CD4-positive, alpha-beta memory T cell (primary cell): ENCODE data around the gene PCBP3. TPM values are rescaled to one million over a fixed set of nuclear protein-coding genes. Genes with fewer than 3 reads are reported as not detected.
"Not testable (repeated sequence)": the region's sequence is repeated elsewhere in the genome, so short reads cannot be mapped to it uniquely, and the experiment has no call there.

ENCODE experiments used
- CTCF ChIA-PET: fragments of 350-600 bp; sonication (Branson Sonifier 250); formaldehyde crosslinking; loops from one replicate; lab custom pipeline; 2021; ENCODE audit warnings: inconsistent platforms; ENCODE audit not compliant: partially characterized antibody; lab: Charles Lee
- POLR2A ChIA-PET: fragments of 350-600 bp; sonication (Branson Sonifier 250); formaldehyde crosslinking; loops from one replicate; lab custom pipeline; 2021; ENCODE audit not compliant: partially characterized antibody; lab: Charles Lee
- DNase-seq, 5 donors: peaks; one replicate each; pipeline versions ENCODE4 v3.0.0 to v3.0.0-alpha.2; 2020 to 2022; ENCODE audit warnings: mixed read lengths in 1 of 5
- H3K27ac ChIP-seq: one replicate; pipeline ENCODE4 v1.7.0; 2013; ENCODE audit warnings: low read depth, low read length
- H3K27me3 ChIP-seq: 2 replicates; pipeline ENCODE4 v1.7.0; 2013; ENCODE audit warnings: mild to moderate bottlenecking, low read length, moderate library complexity; ENCODE audit not compliant: insufficient read depth
- H3K36me3 ChIP-seq: 2 replicates; pipeline ENCODE4 v1.7.0; 2013; ENCODE audit warnings: mild to moderate bottlenecking, low read length, moderate library complexity; ENCODE audit not compliant: insufficient read depth
- H3K4me1 ChIP-seq: 2 replicates; pipeline ENCODE4 v1.7.0; 2013; ENCODE audit warnings: mild to moderate bottlenecking, low read length, moderate library complexity; ENCODE audit not compliant: insufficient read depth
- H3K4me3 ChIP-seq, 2 donors: one replicate each; pipeline ENCODE4 v1.7.0; 2013; ENCODE audit warnings: low read length in 2 of 2, mild to moderate bottlenecking in 1 of 2
- H3K9me3 ChIP-seq, 2 donors: one replicate each; pipeline ENCODE4 v1.7.0; 2013; ENCODE audit warnings: low read length in 2 of 2, control low read depth in 1 of 2; ENCODE audit not compliant: control insufficient read depth in 1 of 2
- H3K27ac Mint-ChIP-seq, 7 donors: one replicate each; pipeline ENCODE4 v1.8.0; 2020 to 2021; ENCODE audit warnings: mixed read lengths in 7 of 7, mild to moderate bottlenecking in 6 of 7, inconsistent platforms in 3 of 7, moderate library complexity in 3 of 7
- H3K27me3 Mint-ChIP-seq, 2 donors: one replicate each; pipeline ENCODE4 v1.8.0; 2020 to 2021; ENCODE audit warnings: mixed read lengths in 2 of 2
- H3K36me3 Mint-ChIP-seq, 2 donors: one replicate each; pipeline ENCODE4 v1.8.0; 2020 to 2021; ENCODE audit warnings: mixed read lengths in 2 of 2, inconsistent platforms in 1 of 2, mild to moderate bottlenecking in 1 of 2
- H3K4me1 Mint-ChIP-seq, 4 donors: one replicate each; pipeline ENCODE4 v1.8.0; 2020 to 2021; ENCODE audit warnings: mixed read lengths in 4 of 4, mild to moderate bottlenecking in 1 of 4
- H3K4me3 Mint-ChIP-seq, 8 donors: one replicate each; pipeline ENCODE4 v1.8.0; 2020 to 2021; ENCODE audit warnings: mixed read lengths in 8 of 8, mild to moderate bottlenecking in 7 of 8, moderate library complexity in 6 of 8, inconsistent platforms in 3 of 8
- H3K9me3 Mint-ChIP-seq, 8 donors: one replicate each; pipeline ENCODE4 v1.8.0; 2020 to 2021; ENCODE audit warnings: mixed read lengths in 8 of 8, mild to moderate bottlenecking in 5 of 8, inconsistent platforms in 3 of 8, moderate library complexity in 1 of 8
- intact Hi-C: fragments of 100-400 bp; cut with micrococcal nuclease; formaldehyde crosslinking; loops from one replicate; pipeline ENCODE4 v1.15.1; 2023
- polyA plus RNA-seq, 2 donors: library from polyadenylated mRNA; unstranded; fragments of 300-500 nt; fragmentation: Illumina TruSeq; gene quantifications; one replicate each; pipeline ENCODE4 v1.2.3, GENCODE V29; 2021
- total RNA-seq, 2 experiments: library from RNA; stranded (reverse); gene quantifications; one replicate each; pipeline ENCODE4 v1.2.3, GENCODE V29; 2021

The PCBP3 gene
- total and polyA plus RNA-seq, 4 experiments from 2014 or later: 0.36 to 1.6 (median 1.0) TPM

- Mint-ChIP-seq H3K4me1 (peaks cover 0 to 7% (median 4%) of the 10 kb centered on the region in 4 donors), H3K9me3 (no peaks in the 10 kb centered on the region), H3K27me3 (peaks cover 3 to 7% of the 10 kb centered on the region in 2 donors), H3K27ac (no peak overlapping the region), H3K4me3 (no peak overlapping the region), H3K36me3 (peaks cover 0 to 5% of the 10 kb centered on the region in 2 donors)
- no peaks in the 10 kb centered on the region for H3K9me3 ChIP-seq
- DNase-seq: no peak
- H3K27me3 ChIP-seq: no peaks in the 10 kb centered on the region
- H3K36me3 ChIP-seq: no peaks in the 10 kb centered on the region
- intact Hi-C loops: no loop called here
- POLR2A ChIA-PET: no interaction called here
- H3K4me1 ChIP-seq: no peaks in the 10 kb centered on the region
- H3K27ac ChIP-seq: no peak overlapping the region
- H3K4me3 ChIP-seq: no peak overlapping the region
- CTCF ChIA-PET: interaction anchor here (0.9 kb wide), 1 partner anchor 30 kb away, joined by 4 read pairs; no protein-coding TSS in a partner anchor
Measured at GRCh38 chr21:45850181-45850580, 206.7 kb downstream of the PCBP3 start.

DNA sequence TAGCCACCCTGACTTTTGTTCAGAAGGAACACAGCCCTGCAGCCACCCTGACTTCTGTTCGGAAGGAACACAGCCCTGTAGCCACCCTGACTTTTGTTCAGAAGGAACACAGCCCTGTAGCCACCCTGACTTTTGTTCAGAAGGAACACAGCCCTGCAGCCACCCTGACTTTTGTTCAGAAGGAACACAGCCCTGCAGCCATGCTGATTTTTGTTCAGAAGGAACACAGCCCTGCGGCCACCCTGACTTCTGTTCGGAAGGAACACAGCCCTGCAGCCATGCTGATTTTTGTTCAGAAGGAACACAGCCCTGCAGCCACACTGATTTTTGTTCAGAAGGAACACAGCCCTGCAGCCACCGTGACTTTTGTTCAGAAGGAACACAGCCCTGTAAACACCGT is 208.9 kb downstream of the PCBP3 start:
- H3K9me3 ChIP-seq, H3K9me3 Mint-ChIP-seq, H3K27me3 Mint-ChIP-seq, H3K4me3 ChIP-seq, H3K36me3 Mint-ChIP-seq, CTCF ChIA-PET, H3K4me3 Mint-ChIP-seq, intact Hi-C loops, H3K27ac ChIP-seq, H3K4me1 Mint-ChIP-seq, H3K27ac Mint-ChIP-seq, H3K27me3 ChIP-seq, H3K36me3 ChIP-seq, H3K4me1 ChIP-seq, DNase-seq, POLR2A ChIA-PET: not testable (repeated sequence)

DNA sequence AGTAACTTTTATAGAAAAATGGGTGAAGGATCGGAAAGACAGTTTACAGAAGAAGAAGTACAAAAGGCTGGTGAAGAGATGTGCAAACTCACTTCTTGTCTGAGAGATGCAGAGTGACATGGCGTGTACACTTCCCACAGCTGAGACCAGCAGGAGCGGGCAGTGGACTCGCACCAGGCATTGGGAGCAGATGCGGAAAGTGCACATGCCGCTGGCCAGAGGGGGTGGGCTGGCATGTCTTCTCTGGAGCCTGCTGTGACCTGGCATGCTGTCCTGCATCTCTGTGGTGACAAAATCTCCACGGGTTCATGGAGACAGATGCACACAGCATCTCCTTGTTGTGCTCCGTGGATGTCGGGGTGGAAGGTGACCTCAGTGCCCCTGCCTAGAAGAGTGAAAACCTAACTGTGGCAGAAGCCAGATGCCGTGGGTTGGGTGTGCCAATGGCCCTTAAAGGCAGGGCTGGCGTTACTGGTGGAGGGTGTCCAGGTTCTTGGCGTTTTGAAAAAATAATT is 209.4 kb downstream of the PCBP3 start:
- H3K27ac ChIP-seq: no peak overlapping the region
- no peaks in the 10 kb centered on the region for H3K36me3 ChIP-seq
- no peaks in the 10 kb centered on the region for H3K4me1 ChIP-seq
- no peaks in the 10 kb centered on the region for H3K9me3 ChIP-seq
- DNase-seq: no peak
- peak overlapping the region in 1 of 7 donors; percentile 61 for H3K27ac Mint-ChIP-seq
- no peak overlapping the region for H3K4me3 Mint-ChIP-seq
- H3K4me1 Mint-ChIP-seq: peaks cover 0 to 7% (median 0%) of the 10 kb centered on the region in 4 donors
- CTCF ChIA-PET: no interaction called here
- no peaks in the 10 kb centered on the region for H3K9me3 Mint-ChIP-seq
- peaks cover 0 to 5% of the 10 kb centered on the region in 2 donors for H3K36me3 Mint-ChIP-seq
- no peaks in the 10 kb centered on the region for H3K27me3 ChIP-seq
- no peak overlapping the region for H3K4me3 ChIP-seq
- POLR2A ChIA-PET: no interaction called here
- peaks cover 3 to 7% of the 10 kb centered on the region in 2 donors for H3K27me3 Mint-ChIP-seq
- intact Hi-C loops: no loop called here

GRCh38 chr21:45853703-45854342 is 210.3 kb downstream of the PCBP3 start:
- CTCF ChIA-PET: interaction anchor here (1.7 kb wide), 1 partner anchor 26 kb away, joined by 5 read pairs; no protein-coding TSS in a partner anchor
- H3K36me3 Mint-ChIP-seq: peaks cover 0 to 5% of the 10 kb centered on the region in 2 donors
- Histone ChIP-seq H3K27me3 (no peaks in the 10 kb centered on the region), H3K4me1 (no peaks in the 10 kb centered on the region), H3K36me3 (no peaks in the 10 kb centered on the region), H3K9me3 (no peaks in the 10 kb centered on the region), H3K27ac (no peak overlapping the region), H3K4me3 (no peak overlapping the region)
- H3K27ac Mint-ChIP-seq: no peak overlapping the region
- H3K9me3 Mint-ChIP-seq: no peaks in the 10 kb centered on the region
- no peak for DNase-seq
- POLR2A ChIA-PET: no interaction called here
- peak overlapping the region in 1 of 8 donors; percentile 65 for H3K4me3 Mint-ChIP-seq
- no peaks in the 10 kb centered on the region for H3K4me1 Mint-ChIP-seq
- intact Hi-C loops: no loop called here
- peaks cover 3 to 7% of the 10 kb centered on the region in 2 donors for H3K27me3 Mint-ChIP-seq

DNA sequence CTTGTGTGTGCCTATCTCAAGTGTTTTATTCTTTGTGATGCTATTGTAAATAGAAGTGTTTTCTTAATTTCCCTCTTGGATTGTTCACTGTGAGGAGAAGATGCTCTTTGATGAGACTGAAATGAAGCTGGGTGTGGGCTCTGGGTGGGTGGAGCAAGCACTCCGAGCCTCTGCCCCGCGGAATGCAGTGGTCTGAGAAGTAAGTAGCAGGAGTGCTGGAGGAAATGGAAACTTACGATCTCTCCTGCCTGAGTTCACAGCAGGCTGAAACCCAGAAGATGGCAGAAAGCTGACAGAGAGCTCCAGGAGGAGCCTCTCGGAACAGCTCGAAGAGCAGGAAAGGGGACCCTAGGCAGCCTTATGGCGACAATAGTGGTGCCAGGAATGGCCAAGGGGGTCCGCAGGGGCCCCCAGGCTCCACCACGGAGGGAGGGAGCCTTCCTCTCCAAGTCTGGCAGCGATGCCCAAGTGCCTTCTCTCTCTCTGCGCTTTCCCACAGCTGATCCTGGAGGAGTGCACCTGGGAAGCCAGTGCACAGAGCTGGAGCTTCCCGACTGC is 211.2 kb downstream of the PCBP3 start:
- H3K9me3 ChIP-seq: no peaks in the 10 kb centered on the region
- no peaks in the 10 kb centered on the region for H3K9me3 Mint-ChIP-seq
- CTCF ChIA-PET: interaction anchor here (1.7 kb wide), 1 partner anchor 25 kb away, joined by 5 read pairs; no protein-coding TSS in a partner anchor
- no peaks in the 10 kb centered on the region for H3K36me3 ChIP-seq
- H3K27me3 Mint-ChIP-seq: peaks cover 3 to 7% of the 10 kb centered on the region in 2 donors
- H3K27ac Mint-ChIP-seq: no peak overlapping the region
- intact Hi-C loops: no loop called here
- H3K4me3 ChIP-seq: no peak overlapping the region
- no peak for DNase-seq
- H3K4me1 ChIP-seq: no peaks in the 10 kb centered on the region
- no peak overlapping the region for H3K4me3 Mint-ChIP-seq
- H3K36me3 Mint-ChIP-seq: peaks cover 0 to 5% of the 10 kb centered on the region in 2 donors
- POLR2A ChIA-PET: no interaction called here
- H3K4me1 Mint-ChIP-seq: no peaks in the 10 kb centered on the region
- no peak overlapping the region for H3K27ac ChIP-seq
- no peaks in the 10 kb centered on the region for H3K27me3 ChIP-seq

- ChIA-PET POLR2A (no interaction called here), CTCF (interaction anchor here (1.7 kb wide), 1 partner anchor 24 kb away, joined by 5 read pairs; no protein-coding TSS in a partner anchor)
- H3K4me1 ChIP-seq: no peaks in the 10 kb centered on the region
- Mint-ChIP-seq H3K27me3 (peaks cover 3 to 7% of the 10 kb centered on the region in 2 donors), H3K27ac (no peak overlapping the region), H3K9me3 (no peaks in the 10 kb centered on the region), H3K4me3 (no peak overlapping the region), H3K36me3 (peaks cover 0 to 5% of the 10 kb centered on the region in 2 donors), H3K4me1 (no peaks in the 10 kb centered on the region)
- DNase-seq: no peak
- no peak overlapping the region for H3K27ac ChIP-seq
- H3K27me3 ChIP-seq: no peaks in the 10 kb centered on the region
- no peak overlapping the region for H3K4me3 ChIP-seq
- H3K9me3 ChIP-seq: no peaks in the 10 kb centered on the region
- intact Hi-C loops: no loop called here
- no peaks in the 10 kb centered on the region for H3K36me3 ChIP-seq
Measured at GRCh38 chr21:45855248-45855811, 211.8 kb downstream of the PCBP3 start.

GRCh38 chr21:45856442-45856841 is 212.9 kb downstream of the PCBP3 start:
- no peak overlapping the region for H3K4me3 Mint-ChIP-seq
- H3K9me3 ChIP-seq: no peaks in the 10 kb centered on the region
- POLR2A ChIA-PET: no interaction called here
- H3K27ac ChIP-seq: no peak overlapping the region
- peaks cover 0 to 5% of the 10 kb centered on the region in 2 donors for H3K36me3 Mint-ChIP-seq
- H3K9me3 Mint-ChIP-seq: no peaks in the 10 kb centered on the region
- H3K4me3 ChIP-seq: no peak overlapping the region
- H3K36me3 ChIP-seq: no peaks in the 10 kb centered on the region
- no peaks in the 10 kb centered on the region for H3K27me3 ChIP-seq
- no peak for DNase-seq
- peaks cover 0 to 5% of the 10 kb centered on the region in 2 donors for H3K27me3 Mint-ChIP-seq
- intact Hi-C loops: no loop called here
- CTCF ChIA-PET: no interaction called here
- no peaks in the 10 kb centered on the region for H3K4me1 Mint-ChIP-seq
- H3K4me1 ChIP-seq: no peaks in the 10 kb centered on the region
- no peak overlapping the region for H3K27ac Mint-ChIP-seq
